GM12865 (cell line): ENCODE measurements around the gene PRLH.

Source experiments
- DNase-seq: peaks from one replicate; pipeline ENCODE4 v3.0.0; 2010; ENCODE audit warnings: low read depth
- H3K4me3 ChIP-seq: 2 replicates; pipeline ENCODE4 v1.5.1; 2011; ENCODE audit warnings: mild to moderate bottlenecking, low read depth, low read length, control low read depth
- CTCF ChIP-seq: IDR thresholded peaks from 2 replicates; pipeline ENCODE4 v1.5.1; 2011; ENCODE audit warnings: low read length, control low read depth, low read depth, inconsistent platforms; ENCODE audit not compliant: insufficient read depth; ENCODE audit errors: missing control alignments

Gene PRLH

GRCh38 chr2:237574467-237574866 is 8.1 kb downstream of the PRLH start:
- no peak overlapping the region for H3K4me3 ChIP-seq
- no peak for DNase-seq
- no peak for TF ChIP-seq CTCF

- DNase-seq, result no peak
- H3K4me3 ChIP-seq, result no peak overlapping the region
- no peak for TF ChIP-seq CTCF
These were observed 8.8 kb downstream of the PRLH start for GRCh38 chr2:237574894-237575868.

GRCh38 chr2:237575869-237576862 is 9.8 kb downstream of the PRLH start:
- TF ChIP-seq CTCF, result no peak
- no peak overlapping the region for H3K4me3 ChIP-seq
- no peak for DNase-seq

- no peak for TF ChIP-seq CTCF
- H3K4me3 ChIP-seq, result no peak overlapping the region
- no peak for DNase-seq
These were observed 10.6 kb downstream of the PRLH start for GRCh38 chr2:237576974-237577373.

GRCh38 chr2:237577458-237577857 is 11.1 kb downstream of the PRLH start:
- no peak for TF ChIP-seq CTCF
- no peak overlapping the region for H3K4me3 ChIP-seq
- no peak for DNase-seq

- H3K4me3 ChIP-seq, result no peak overlapping the region
- no peak for TF ChIP-seq CTCF
- no peak for DNase-seq
These were observed 11.8 kb downstream of the PRLH start for GRCh38 chr2:237577956-237578870.
